Spleen (tissue), 11 donors: ENCODE results near the gene ANP32B. TPM values are rescaled to one million over a fixed set of nuclear protein-coding genes. Genes with fewer than 3 reads are reported as not detected.

ENCODE experiments used
- DNase-seq: peaks from one replicate; pipeline ENCODE4 v3.0.0-alpha.2; 2020
- H3K27ac ChIP-seq, 8 donors: fragments of 200-600 bp; sonication (generic) in 7 of 8; 1 replicate in 4 of 8; 2 replicates in 4 of 8; pipeline versions ENCODE4 v1.5.0 to v1.8.0; 2016 to 2021; ENCODE audit warnings: inconsistent platforms in 4 of 8, mild to moderate bottlenecking in 4 of 8, moderate library complexity in 1 of 8
- H3K27me3 ChIP-seq, 7 donors: fragments of 200-600 bp; sonication (generic) in 6 of 7; replicated peaks in 1 of 7; 1 replicate in 4 of 7; 2 replicates in 3 of 7; pipeline versions ENCODE4 v1.5.0 to v1.8.0; 2016 to 2021; ENCODE audit warnings: inconsistent platforms in 3 of 7, mild to moderate bottlenecking in 1 of 7
- H3K36me3 ChIP-seq, 6 donors: fragments of 200-600 bp; sonication (generic) in 5 of 6; 1 replicate in 4 of 6; 2 replicates in 2 of 6; pipeline versions ENCODE4 v1.5.0 to v1.8.0; 2016 to 2021; ENCODE audit warnings: inconsistent platforms in 2 of 6
- H3K4me1 ChIP-seq, 6 donors: fragments of 200-600 bp; sonication (generic) in 5 of 6; 1 replicate in 3 of 6; 2 replicates in 3 of 6; pipeline versions ENCODE4 v1.5.0 to v1.8.0; 2016 to 2021; ENCODE audit warnings: inconsistent platforms in 3 of 6
- H3K4me3 ChIP-seq, 8 donors: fragments of 200-600 bp; sonication (generic) in 7 of 8; 1 replicate in 4 of 8; 2 replicates in 4 of 8; pipeline versions ENCODE4 v1.5.0 to v1.8.0; 2016 to 2021; ENCODE audit warnings: inconsistent platforms in 4 of 8, mild to moderate bottlenecking in 4 of 8, moderate library complexity in 2 of 8
- H3K9me3 ChIP-seq, 8 donors: fragments of 200-600 bp; sonication (generic) in 7 of 8; 1 replicate in 4 of 8; 2 replicates in 4 of 8; pipeline versions ENCODE4 v1.5.0 to v1.8.0; 2016 to 2021; ENCODE audit warnings: inconsistent platforms in 4 of 8
- POLR2A ChIP-seq, 3 donors: fragments of 450-650 bp; IDR thresholded peaks; one replicate each; pipeline ENCODE4 v1.5.1; 2017; ENCODE audit warnings: antibody characterized with exemption in 3 of 3, mild to moderate bottlenecking in 1 of 3
- POLR2AphosphoS5 ChIP-seq, 3 donors: sonication (generic); formaldehyde crosslinking; IDR thresholded peaks; one replicate each; pipeline ENCODE4 v1.5.1; 2017; ENCODE audit warnings: antibody characterized with exemption in 3 of 3
- WGBS, 5 donors: extraction: QIAGEN DNeasy Blood & Tissue Kit in 3 of 5; methylation state at CpG; one replicate each; pipeline versions ENCODE4 v1.1.5 to v1.1.7; 2013 to 2018; 5-methylcytosine and 5-hydroxymethylcytosine counted together
- intact Hi-C: fragments of 100-400 bp; cut with DNase I; formaldehyde crosslinking; loops from one replicate; pipeline ENCODE4 v1.15.0; 2023; ENCODE audit warnings: low total_unique reads
- polyA plus RNA-seq, 3 donors: library from polyadenylated mRNA; stranded (reverse); fragments of 200-250 nt; gene quantifications; one replicate each; pipeline ENCODE4 v1.2.1, GENCODE V29; 2013
- total RNA-seq, 7 donors: library from RNA; depleted of rRNA in 3 of 7; stranded (reverse); fragments of >200 nt in 3 of 7; fragmentation: NEBNext Ultra II Directional in 4 of 7; extraction: Animal tissue kit (Norgen Biotek cat#: 25700) in 4 of 7; gene quantifications; one replicate each; pipeline versions ENCODE4 v1.1.0 to v1.2.1, GENCODE V29; 2016 to 2021
- TF ChIP-seq, protein P1 (sequence below), 11 experiments: fragments of 200-600 bp in 7 of 11; fragments of 450-650 bp in 4 of 11; sonication (generic) in 4 of 11; IDR thresholded peaks in 8 of 11; conservative IDR thresholded peaks in 3 of 11; 1 replicate in 7 of 11; 2 replicates in 4 of 11; pipeline versions ENCODE4 v1.4.0 to v1.8.0; 2016 to 2021; ENCODE audit warnings: antibody characterized with exemption in 11 of 11, inconsistent platforms in 4 of 11, mild to moderate bottlenecking in 1 of 11
- donor health status: healthy with polysubstance abuse.
- donor health status: DM: no; HTN: no; CAD: no; lungs with moderate emphysema.
- donor health status: DM: no; HTN: no; CAD: no.
- donor health status: Bipolar disorder and iron deficiency.
- donor health status: healthy.
- donor health status: DM: no; HTN: no; CAD: no.
- donor health status: DM: yes; HTN: yes; CAD: no.

The ANP32B gene
- total and polyA plus RNA-seq, 10 donors: 39.1 to 156 (median 113) TPM

DNA sequence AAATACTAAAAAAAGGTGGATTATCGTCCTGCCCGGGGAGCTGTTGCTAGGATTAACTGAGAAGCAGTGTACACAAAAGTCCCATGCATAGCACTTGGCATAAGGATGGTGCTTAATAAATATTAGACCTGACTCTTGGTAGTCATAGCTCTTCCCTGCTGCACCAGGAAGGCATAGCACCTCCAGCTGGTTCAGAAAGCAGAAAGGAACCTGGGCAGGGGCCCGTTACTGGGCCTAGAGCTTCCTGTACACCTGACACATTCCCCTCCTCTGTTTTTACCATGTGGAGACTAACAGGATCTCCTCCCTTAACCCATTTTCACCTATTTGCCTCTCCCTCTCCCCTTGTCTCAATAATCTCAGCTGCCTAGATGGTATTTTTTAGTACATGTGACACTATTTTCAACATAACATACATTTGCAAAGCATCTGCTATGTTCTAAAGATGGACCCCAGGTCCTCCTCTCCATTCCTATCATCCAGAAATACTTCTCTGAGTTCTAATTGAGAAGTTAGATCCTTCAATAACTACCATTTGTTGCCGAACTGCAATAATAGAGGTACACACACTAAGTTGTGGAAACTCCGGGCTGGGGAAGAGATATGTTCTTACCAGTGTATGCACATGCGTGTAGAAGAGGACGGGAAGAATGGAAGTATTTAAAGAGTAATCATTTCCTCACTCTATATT, 3.2 kb upstream of the ANP32B start:
- 78 to 85% (median 84%) methylated on average over 7 of the region's 7 CpGs for WGBS, 5 donors
- Histone ChIP-seq H3K27me3 (no peaks in the 10 kb centered on the region), H3K27ac (no peak overlapping the region), H3K36me3 (no peaks in the 10 kb centered on the region), H3K4me1 (peaks cover 0 to 17% (median 9%) of the 10 kb centered on the region in 6 donors), H3K9me3 (peaks cover 0 to 2% (median 0%) of the 10 kb centered on the region in 8 donors), H3K4me3 (no peak overlapping the region)
- intact Hi-C loops: loop anchor here (5.0 to 10.0 kb wide), 3 partner anchors 55 to 272 kb away; partner anchors contain the start of gene TRMO
- no peak for DNase-seq
- TF ChIP-seq POLR2A (IDR thresholded peaks at IDR 0.05) (no peak), POLR2AphosphoS5 (IDR thresholded peaks at IDR 0.05) (no peak)
- TF ChIP-seq, protein P1, sequence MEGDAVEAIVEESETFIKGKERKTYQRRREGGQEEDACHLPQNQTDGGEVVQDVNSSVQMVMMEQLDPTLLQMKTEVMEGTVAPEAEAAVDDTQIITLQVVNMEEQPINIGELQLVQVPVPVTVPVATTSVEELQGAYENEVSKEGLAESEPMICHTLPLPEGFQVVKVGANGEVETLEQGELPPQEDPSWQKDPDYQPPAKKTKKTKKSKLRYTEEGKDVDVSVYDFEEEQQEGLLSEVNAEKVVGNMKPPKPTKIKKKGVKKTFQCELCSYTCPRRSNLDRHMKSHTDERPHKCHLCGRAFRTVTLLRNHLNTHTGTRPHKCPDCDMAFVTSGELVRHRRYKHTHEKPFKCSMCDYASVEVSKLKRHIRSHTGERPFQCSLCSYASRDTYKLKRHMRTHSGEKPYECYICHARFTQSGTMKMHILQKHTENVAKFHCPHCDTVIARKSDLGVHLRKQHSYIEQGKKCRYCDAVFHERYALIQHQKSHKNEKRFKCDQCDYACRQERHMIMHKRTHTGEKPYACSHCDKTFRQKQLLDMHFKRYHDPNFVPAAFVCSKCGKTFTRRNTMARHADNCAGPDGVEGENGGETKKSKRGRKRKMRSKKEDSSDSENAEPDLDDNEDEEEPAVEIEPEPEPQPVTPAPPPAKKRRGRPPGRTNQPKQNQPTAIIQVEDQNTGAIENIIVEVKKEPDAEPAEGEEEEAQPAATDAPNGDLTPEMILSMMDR (IDR thresholded peaks at IDR 0.05 in 8 of 11, conservative IDR thresholded peaks at IDR 0.05 in 3 of 11): no peak

DNA sequence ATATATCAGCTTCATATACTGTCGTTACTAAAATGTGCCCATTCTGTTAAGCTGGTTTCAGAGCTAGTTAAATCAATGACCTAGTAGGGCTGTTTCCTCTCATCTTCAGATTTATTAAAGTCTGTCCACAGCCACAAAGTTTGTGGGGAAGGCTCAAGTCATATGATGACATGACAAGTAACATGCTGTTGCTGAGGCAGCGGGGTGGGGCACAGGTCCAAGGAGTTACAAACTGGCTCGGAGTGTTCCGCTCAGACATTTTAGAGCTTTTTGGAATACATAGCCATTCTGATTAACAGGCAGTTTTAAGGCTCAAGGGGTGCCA, 2.7 kb upstream of the ANP32B start:
- Histone ChIP-seq H3K36me3 (no peaks in the 10 kb centered on the region), H3K27me3 (no peaks in the 10 kb centered on the region), H3K4me3 (no peak overlapping the region), H3K9me3 (no peaks in the 10 kb centered on the region), H3K4me1 (peaks cover 0 to 22% (median 13%) of the 10 kb centered on the region in 6 donors), H3K27ac (no peak overlapping the region)
- TF ChIP-seq, protein P1 (IDR thresholded peaks at IDR 0.05 in 8 of 11, conservative IDR thresholded peaks at IDR 0.05 in 3 of 11): no peak
- TF ChIP-seq POLR2AphosphoS5 (IDR thresholded peaks at IDR 0.05) (no peak), POLR2A (IDR thresholded peaks at IDR 0.05) (no peak)
- DNase-seq: no peak
- 77 to 97% (median 84%) methylated on average over 4 of the region's 4 CpGs for WGBS, 5 donors
- intact Hi-C loops: loop anchor here (5.0 to 10.0 kb wide), 3 partner anchors 54 to 272 kb away; partner anchors contain the start of gene TRMO

DNA sequence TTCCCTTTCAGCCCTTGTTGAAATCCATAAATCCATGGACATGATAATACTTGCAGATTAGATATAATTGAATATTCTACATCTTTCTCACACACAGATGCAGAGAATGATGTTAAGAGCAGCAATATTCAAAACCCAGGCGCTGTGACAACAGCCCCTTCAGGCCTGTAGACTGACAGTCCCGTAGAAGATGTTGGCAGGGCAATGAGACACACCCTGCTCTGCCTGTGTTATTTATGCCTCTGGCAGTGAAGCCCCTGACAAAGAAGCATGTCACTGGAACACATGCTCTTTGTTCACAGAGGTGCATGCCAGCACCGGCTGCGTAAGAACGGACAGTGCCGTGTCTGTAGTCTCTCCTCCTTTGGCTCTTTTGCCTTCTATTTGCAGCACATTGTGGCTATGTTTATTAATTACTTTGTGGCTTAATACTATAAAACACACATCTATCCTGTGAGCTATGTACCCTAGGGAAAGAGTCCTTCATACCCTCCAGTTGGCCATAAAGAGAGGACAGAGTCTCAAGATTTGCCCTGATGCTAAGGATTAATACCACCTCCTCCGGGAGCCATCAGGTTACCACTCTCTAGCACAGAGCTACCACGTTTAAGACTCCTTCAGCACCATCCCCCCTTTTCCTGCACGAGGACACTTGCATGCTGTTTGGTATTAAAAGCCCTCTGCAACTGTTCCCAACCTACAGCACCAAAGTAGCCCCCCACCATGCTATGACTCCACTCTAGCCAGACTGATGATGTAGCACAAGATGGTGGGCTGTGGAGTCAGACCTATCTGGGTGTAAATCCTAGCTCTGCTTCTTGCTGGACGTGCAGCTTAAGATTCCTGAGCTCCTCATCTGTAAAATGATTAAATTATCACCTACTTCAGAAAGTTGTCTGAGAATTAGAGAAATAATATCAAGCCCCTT, 2.0 kb upstream of the ANP32B start:
- Histone ChIP-seq H3K27me3 (no peaks in the 10 kb centered on the region), H3K27ac (no peak overlapping the region), H3K4me3 (no peak overlapping the region), H3K36me3 (no peaks in the 10 kb centered on the region), H3K4me1 (peaks cover 5 to 30% (median 20%) of the 10 kb centered on the region in 6 donors), H3K9me3 (no peaks in the 10 kb centered on the region)
- DNase-seq: no peak
- intact Hi-C loops: loop anchor here (5.0 to 10.0 kb wide), 3 partner anchors 54 to 271 kb away; partner anchors contain the start of gene TRMO
- 82 to 87% (median 86%) methylated on average over 10 of the region's 10 CpGs for WGBS, 5 donors
- TF ChIP-seq, protein P1 (IDR thresholded peaks at IDR 0.05 in 8 of 11, conservative IDR thresholded peaks at IDR 0.05 in 3 of 11): no peak
- TF ChIP-seq POLR2A (IDR thresholded peaks at IDR 0.05) (no peak), POLR2AphosphoS5 (IDR thresholded peaks at IDR 0.05) (no peak)
